NCI-H524 (cell line): ENCODE data around the gene TLE2.
"Not testable (repeated sequence)": the region's sequence is repeated elsewhere in the genome, so short reads cannot be mapped to it uniquely, and the experiment has no call there.

Source experiments
- DNase-seq, 2 experiments: peaks; one replicate each; lab custom pipeline; 2025; lab: John Stamatoyannopoulos, UW

TLE2 gene

GRCh38 chr19:2983351-2984214 is 45.5 kb downstream of the TLE2 start:
- peak; percentile 97 to 99 for DNase-seq

GRCh38 chr19:2982983-2983350 is 46.1 kb downstream of the TLE2 start:
- peak; percentile 93 to 97 for DNase-seq

DNA sequence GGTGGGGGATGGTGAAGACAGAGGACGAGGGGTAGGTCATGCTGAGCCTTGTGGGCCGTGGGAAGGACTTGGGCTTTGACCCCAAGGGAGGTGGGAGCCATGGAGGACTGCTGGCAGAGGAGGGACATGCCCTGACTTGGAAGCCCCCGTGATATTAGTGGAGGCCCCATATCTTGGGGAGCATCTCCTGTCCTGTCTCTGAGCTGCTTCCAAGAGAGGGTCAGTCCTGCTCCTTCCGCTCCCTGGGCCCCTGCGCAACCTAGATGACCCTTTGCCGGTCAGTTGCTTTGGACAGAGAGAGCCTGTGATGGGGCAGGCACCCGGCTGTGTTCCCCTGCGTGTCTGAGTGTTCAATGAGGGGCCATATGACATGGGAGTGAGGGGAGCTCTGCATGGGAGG is 46.5 kb downstream of the TLE2 start:
- DNase-seq, result no peak

GRCh38 chr19:2981898-2982297 is 47.2 kb downstream of the TLE2 start:
- DNase-seq, result no peak

DNA sequence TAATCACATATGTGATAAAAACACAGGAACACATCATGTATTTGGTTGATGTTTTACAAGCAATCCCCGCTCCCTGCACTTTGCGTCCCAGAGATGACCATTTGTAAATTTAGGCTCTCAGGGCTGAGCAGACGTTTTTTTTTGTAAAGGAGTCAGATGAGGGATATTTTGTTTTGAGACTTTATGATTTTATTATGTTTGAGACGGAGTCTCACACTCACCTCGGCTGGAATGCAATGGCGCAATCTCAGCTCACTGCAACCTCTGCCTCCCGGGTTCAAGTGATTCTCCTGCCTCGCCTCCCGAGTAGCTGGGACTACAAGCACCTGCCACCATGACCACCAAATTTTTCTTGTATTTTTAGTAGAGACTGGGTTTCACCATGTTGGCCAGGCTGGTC is 50.3 kb downstream of the TLE2 start:
- DNase-seq, result no peak

- DNase-seq, result no peak
Measured at GRCh38 chr19:2978166-2978767, 50.8 kb downstream of the TLE2 start.

DNA sequence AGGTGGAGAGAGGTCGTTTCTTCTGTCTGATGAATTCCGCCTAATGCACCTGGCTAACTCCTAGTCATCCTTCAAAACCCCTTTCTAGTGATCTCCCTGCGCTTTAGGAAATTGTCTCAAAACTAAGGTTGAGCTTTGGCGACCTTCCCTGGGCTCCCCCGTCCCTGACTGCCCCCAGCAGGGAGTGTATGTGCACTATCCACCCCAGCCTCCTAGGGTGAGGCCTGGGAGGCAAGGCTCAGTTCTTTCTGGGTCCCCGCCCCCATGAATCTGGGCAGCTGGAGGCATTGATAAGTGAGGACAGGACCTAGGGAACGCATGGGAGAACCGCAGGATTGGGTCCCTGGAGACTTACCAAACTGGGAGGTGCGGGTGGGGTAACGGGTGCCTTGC is 51.3 kb downstream of the TLE2 start:
- DNase-seq, result peak in 1 of 2 experiments; percentile 35

- DNase-seq, result peak; percentile 95 to 98
Measured at GRCh38 chr19:2977001-2977745, 51.9 kb downstream of the TLE2 start, which contains the start of gene TLE6. TSS of gene TLE6 (plus strand) at chr19:2977564. CDS start at chr19:2978234, 670 bp downstream.

DNA sequence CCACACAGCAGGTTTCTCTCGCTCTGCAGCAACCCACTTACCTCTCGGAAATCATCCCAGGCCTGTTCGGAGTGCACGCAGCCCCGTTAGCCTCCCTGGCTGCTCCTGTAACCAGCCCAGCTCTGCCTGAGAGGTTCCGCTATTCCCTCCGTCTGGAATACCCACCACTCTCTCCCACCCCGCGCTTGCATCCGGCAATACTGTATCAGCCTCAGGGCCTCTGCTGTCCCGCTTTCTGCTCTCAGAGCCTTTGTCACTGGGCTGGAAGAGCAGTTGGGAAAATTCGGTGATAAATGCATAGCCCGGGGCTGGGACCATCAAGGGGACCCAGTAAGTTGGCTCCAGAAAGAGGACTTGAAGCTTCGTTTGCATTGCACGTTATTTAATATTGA is 52.5 kb downstream of the TLE2 start:
- peak in 1 of 2 experiments; percentile 47 for DNase-seq

GRCh38 chr19:2974342-2975041 is 54.6 kb downstream of the TLE2 start:
- no peak for DNase-seq

GRCh38 chr19:2973229-2973628 is 55.9 kb downstream of the TLE2 start:
- no peak for DNase-seq

GRCh38 chr19:2970201-2970835 is 58.8 kb downstream of the TLE2 start:
- no peak for DNase-seq

GRCh38 chr19:2969104-2969504 is 60.0 kb downstream of the TLE2 start:
- DNase-seq, result no peak

GRCh38 chr19:2967972-2968371 is 61.1 kb downstream of the TLE2 start:
- DNase-seq, result no peak

- no peak for DNase-seq
Measured at GRCh38 chr19:2964874-2965273, 64.2 kb downstream of the TLE2 start.

DNA sequence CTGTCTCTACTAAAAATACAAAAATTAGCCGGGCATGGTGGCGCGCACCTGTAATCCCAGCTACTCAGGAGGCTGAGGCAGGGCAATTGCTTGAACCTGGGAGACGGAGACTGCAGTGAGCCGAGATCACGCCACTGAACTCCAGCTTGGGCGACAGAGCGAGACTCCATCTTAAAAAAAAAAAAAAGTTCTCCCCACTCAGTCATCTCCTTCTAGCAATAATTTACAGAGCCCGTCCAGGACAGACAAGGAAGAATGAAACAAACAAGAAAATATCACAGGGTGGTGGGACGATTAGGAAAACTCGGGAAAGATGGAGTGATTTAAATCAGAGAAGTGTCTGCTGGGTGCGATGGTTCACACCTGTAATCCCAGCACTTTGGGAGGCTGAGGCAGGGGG is 65.4 kb downstream of the TLE2 start:
- not testable (repeated sequence) for DNase-seq

DNA sequence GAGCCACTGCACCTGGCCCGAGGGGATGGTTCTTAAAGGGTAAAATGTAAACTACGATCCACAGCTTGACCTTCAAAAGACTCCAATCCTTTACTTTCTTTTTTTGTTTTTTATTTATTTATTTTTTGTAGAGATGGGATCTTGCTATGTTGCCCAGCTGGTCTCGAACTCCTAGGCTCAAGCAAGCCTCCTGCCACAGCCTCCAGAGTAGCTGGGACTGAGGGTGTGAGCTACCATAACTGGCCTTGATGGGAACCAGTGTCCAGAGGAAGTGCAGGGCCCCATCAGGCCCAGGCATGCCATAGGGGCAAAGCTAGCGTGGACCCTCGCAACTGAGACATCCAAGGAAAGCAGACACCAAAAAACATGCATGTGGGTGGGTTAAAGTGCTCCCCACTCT is 66.0 kb downstream of the TLE2 start:
- DNase-seq, result no peak

DNA sequence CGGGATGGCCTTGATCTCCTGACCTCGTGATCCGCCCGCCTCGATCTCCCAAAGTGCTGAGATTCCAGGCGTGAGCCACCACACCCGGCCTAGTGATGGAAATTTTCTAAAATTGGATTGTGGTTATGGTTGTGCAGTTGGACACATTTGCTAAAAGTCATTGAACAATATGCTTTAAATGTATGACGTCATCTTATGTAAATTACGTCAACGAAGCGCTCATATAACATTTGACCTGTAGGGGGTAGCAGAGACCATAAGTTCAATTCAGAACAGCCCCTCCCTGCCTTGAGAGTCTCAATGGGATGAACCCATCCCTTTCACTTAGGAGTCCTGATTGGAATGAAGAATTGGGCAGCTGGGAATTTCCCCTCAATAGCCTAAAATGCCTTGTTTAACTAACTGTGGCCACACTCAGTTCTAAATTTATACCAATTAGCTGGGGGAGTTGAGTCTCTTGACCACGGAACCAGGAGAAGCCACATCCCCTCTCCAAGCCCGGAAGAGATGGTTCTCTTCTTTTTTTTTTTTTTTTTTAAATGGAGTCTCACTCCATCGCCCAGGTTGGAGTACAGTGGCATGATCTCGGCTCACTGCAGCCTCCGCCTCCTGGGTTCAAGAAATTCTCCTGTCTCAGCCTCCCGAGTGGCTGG is 66.9 kb downstream of the TLE2 start:
- DNase-seq, result peak; percentile 69 to 92

- no peak for DNase-seq
Measured at GRCh38 chr19:2960120-2960519, 69.0 kb downstream of the TLE2 start.

DNA sequence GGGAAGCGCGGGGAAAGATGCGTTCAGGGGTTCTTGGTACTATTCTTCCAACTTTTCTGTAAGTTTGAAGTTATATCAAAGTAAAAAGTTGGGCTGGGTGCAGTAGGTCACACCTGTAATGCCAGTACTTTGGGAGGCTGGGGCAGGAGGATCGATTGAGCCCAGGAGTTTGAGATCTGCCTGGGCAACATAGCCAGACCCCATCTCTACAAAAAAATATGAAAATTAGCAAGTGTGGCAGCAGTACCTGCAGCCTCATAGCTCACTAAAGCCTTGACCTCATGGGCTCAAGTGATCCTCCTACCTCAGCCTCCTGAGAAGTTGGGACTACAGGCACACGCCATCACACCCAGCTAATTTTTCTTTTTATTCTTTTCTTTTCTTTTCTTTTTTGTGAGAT is 71.9 kb downstream of the TLE2 start:
- DNase-seq, result no peak

GRCh38 chr19:2952953-2953481 is 76.1 kb downstream of the TLE2 start:
- no peak for DNase-seq
